Activated gamma-delta T cell treated with anti-CD3 and anti-CD28 coated beads, Interleukin-2, amount 50 U/mL, for 16 hours (primary cell): ENCODE results near the gene MAP3K15.

Source experiments
- DNase-seq: peaks from one replicate; pipeline ENCODE4 v3.0.0-alpha.2; 2020; ENCODE audit warnings: low read depth

MAP3K15 gene

GRCh38 chrX:19389227-19389845 lies 126.0 kb downstream of the MAP3K15 start:
- no peak for DNase-seq

- DNase-seq = no peak
Observed at GRCh38 chrX:19388741-19389140, 126.6 kb downstream of the MAP3K15 start.

- DNase-seq = no peak
Observed at GRCh38 chrX:19388064-19388679, 127.1 kb downstream of the MAP3K15 start.

- no peak for DNase-seq
Observed at GRCh38 chrX:19386679-19387078, 128.6 kb downstream of the MAP3K15 start.

GRCh38 chrX:19382555-19383145 lies 132.7 kb downstream of the MAP3K15 start:
- DNase-seq = peak; percentile 17

- DNase-seq = no peak
Observed at GRCh38 chrX:19381326-19381725, 134.0 kb downstream of the MAP3K15 start.

GRCh38 chrX:19377799-19378198 lies 137.5 kb downstream of the MAP3K15 start:
- DNase-seq = no peak

GRCh38 chrX:19375546-19375945 lies 139.8 kb downstream of the MAP3K15 start:
- DNase-seq = no peak

GRCh38 chrX:19373351-19373891 lies 141.9 kb downstream of the MAP3K15 start:
- no peak for DNase-seq

GRCh38 chrX:19372547-19373331 lies 142.6 kb downstream of the MAP3K15 start:
- DNase-seq = no peak

GRCh38 chrX:19372170-19372546 lies 143.2 kb downstream of the MAP3K15 start:
- DNase-seq = peak; percentile 36

GRCh38 chrX:19370061-19370460 lies 145.2 kb downstream of the MAP3K15 start:
- no peak for DNase-seq

- no peak for DNase-seq
Observed at GRCh38 chrX:19368576-19368975, 146.7 kb downstream of the MAP3K15 start.

- DNase-seq = no peak
Observed at GRCh38 chrX:19361701-19362100, 153.6 kb downstream of the MAP3K15 start.

- no peak for DNase-seq
Observed at GRCh38 chrX:19360903-19361302, 154.4 kb downstream of the MAP3K15 start.

GRCh38 chrX:19358521-19358920 lies 156.8 kb downstream of the MAP3K15 start:
- DNase-seq = no peak

GRCh38 chrX:19354625-19355024 lies 160.7 kb downstream of the MAP3K15 start:
- DNase-seq = no peak

- DNase-seq = no peak
Observed at GRCh38 chrX:19350941-19351384, 164.3 kb downstream of the MAP3K15 start.

GRCh38 chrX:19349264-19349663 lies 166.0 kb downstream of the MAP3K15 start:
- no peak for DNase-seq

GRCh38 chrX:19347916-19348315 lies 167.4 kb downstream of the MAP3K15 start:
- DNase-seq = no peak

- DNase-seq = no peak
Observed at GRCh38 chrX:19344661-19345060, 170.6 kb downstream of the MAP3K15 start.
